Measurements from ENCODE around the gene IL4R. TPM values are rescaled to one million over a fixed set of nuclear protein-coding genes. Genes with fewer than 3 reads are reported as not detected.
A peak's percentile ranks its signal among the peaks of the same experiment; 100 is the strongest.
"Not testable (repeated sequence)": the region's sequence is repeated elsewhere in the genome, so short reads cannot be mapped to it uniquely, and the experiment has no call there.

IL4R gene
- total RNA-seq, 1 donor from 2014 or later: 31.7 TPM

DNA sequence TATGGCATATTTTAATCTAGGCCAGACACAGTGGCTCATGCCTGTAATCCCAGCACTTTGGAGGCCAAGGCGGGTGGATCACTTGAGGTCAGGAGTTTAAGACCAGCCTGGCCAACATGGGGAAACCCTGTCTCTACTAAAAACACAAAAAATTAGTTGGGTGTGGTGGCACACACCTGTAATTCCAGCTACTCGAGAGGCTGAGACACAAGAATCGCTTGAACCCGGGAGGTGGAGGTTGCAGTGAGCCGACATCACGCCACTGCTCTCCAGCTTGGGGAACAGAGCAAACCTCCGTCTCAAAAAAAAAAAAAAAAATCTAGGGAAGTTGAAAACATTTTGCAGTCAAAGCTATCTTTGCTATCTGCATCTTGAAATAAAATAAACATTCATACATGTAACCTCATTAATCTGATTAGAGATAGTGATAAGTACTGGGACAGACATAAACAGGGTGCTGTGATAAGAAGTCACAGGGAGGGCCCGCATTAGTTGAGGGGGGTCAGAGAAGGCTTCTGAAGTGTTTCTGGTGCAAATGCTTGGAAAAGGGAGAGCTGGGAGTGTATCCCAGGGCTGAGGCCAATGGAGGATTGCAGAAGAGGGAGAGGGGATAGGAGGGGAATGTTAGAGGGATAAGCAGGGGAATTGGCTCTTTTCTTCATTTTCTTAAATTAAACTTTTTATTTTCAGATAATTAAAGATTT lies 15.8 kb downstream of the IL4R start:
- not testable (repeated sequence) for DNase-seq (ENCODE audit: low read depth)

DNA sequence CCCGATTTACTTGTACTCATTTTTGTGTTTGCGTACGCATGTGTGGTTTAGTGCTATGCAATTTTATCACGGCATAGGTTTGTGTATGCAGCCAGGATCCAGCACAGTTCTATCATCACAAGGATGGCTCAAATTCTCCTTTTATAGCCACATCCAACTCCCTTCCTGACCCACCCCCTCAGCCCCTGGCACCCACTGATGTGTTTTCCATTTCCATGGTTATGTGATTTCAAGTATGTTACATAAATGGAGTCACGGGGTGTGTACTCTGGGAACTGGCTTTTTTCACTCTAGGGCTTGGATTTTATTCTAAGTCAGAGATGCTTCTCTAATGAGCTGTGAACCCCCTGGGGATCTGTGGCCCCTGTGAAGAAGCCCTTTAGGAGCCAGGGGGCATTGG lies 16.8 kb downstream of the IL4R start:
- peak; percentile 65 for DNase-seq (ENCODE audit: low read depth)

DNA sequence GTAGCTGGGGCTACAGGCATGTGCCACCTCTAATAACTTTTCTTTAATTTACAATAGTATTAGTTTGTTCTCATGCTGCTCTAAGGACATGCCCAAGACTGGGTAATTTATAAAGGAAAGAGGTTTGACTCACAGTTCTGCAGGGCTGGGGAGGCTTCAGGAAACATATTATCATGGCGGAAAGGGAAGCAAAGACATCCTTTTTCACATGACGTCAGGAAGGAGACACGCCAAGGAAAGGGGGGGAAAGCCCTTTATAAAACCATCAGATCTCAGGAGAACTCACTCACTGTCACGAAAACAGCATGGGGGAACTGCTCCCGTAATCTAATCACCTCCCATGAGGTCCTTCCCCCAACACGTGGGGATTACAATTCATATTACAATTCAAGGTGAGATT lies 18.3 kb downstream of the IL4R start:
- no peak for DNase-seq (ENCODE audit: low read depth)

DNA sequence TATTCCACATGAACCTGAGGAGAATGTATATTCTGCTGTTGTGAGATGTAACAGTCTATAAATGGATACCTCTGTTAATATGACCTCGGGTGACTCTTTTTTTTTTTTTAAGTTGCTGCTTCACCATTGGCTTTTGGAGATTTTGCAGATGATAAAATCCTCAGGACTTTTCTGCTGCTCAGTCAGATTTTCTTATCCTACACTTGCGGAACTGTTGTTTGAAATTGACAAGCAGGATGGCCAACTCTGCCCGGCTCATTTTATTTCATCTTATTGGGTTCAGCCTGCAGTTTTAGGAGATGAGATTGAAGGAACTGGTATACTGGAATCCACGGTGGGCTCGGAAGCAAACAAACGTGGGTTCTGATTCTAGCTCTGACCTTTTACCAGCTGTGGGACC lies 19.3 kb downstream of the IL4R start:
- no peak for DNase-seq (ENCODE audit: low read depth)

DNA sequence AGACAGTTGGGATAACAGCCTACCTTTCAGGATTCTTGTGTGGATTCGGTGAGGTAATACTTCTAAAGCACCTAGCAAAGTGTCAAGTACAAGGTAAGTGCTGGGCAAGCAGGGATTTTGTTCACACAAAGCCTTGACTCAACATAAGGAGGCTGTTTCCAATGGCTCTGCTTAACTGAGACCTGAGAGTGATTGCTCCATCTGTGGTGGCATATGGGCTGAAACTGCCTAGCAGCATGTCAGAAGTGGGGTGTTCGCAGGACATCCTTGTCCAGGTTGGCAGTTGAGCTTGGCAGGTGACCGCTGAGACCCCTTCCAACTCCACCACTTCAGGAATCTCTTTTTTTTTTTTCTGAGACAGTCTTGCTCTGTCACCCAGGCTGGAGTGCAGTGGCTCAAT lies 19.8 kb downstream of the IL4R start:
- DNase-seq (ENCODE audit: low read depth): no peak

DNA sequence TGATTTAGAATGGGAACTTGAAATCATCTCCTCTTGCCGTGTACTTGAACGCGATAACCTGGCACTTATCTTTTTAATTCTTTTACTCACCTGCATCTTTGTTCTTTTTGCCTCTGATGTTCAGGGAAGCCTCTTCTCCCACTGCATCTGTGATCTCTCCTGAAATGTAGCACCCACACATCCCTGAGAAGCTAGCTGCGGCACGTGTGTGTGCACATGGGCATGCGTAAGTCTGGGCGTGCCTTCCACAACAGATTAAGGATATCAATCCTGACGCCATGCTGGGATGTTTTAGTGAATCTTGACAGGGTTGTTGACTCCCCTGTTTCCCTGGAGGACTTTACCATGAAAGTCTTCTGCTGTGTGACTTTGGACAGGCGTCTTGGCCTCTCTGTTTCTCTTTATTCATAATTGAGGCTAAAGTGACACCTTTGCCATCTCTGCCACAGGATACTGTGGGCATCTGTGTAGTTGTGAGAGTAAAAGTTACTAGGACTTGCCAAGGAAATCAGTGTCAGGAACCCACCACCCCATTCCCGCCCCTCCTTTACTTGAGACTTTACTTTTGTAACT lies 20.5 kb downstream of the IL4R start:
- no peak for DNase-seq (ENCODE audit: low read depth)

DNA sequence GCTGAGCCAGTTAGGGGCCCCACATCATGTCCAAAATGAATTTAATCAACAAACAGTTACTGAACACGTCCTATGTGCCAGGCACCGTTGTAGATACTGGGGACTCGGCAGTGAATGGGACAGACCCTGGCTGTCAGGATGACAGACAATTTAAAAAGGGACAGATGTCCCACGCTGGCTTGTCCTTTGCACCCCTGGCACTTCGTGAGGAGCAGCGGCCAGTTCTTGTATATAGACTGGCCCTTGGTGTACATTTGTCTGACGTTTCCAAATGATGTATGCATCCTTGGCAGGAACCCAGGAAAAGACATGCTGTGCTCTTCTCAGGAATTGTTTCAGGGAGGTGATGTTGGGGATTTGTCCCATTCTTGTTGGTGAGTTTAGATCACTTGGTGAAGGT lies 21.1 kb downstream of the IL4R start:
- no peak for DNase-seq (ENCODE audit: low read depth)

DNA sequence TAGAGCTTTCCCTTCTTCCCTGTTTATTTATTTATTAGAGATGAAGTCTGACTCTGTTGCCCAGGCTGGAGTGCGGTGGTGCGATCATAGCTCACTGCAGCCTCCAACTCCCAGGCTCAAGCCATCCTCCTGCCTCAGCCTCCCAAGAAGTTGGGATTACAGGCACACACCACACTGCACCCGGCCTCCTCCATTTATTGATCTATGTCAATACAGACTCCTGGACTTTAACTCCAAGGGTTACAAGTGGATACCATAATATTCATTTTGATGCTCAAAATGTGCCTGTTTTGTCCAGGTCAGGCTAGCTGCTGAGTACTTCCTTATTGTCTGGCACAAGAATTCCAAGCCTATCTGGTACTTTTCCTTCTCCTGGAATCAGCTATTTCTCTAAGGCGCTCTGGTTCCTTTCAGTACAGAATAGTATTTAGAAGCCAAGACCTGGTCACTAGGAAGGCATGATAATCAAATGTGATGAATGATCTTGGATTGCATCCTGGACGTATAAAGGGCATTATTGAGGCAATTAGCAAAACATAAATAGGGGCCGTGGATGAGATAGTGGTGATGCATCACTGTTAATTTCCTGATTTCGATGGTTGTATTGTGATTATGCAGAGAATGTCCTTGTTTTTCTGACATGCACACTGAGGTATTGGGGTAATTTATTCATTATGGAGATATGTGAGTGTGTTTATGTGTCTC lies 21.7 kb downstream of the IL4R start:
- no peak for DNase-seq (ENCODE audit: low read depth)

DNA sequence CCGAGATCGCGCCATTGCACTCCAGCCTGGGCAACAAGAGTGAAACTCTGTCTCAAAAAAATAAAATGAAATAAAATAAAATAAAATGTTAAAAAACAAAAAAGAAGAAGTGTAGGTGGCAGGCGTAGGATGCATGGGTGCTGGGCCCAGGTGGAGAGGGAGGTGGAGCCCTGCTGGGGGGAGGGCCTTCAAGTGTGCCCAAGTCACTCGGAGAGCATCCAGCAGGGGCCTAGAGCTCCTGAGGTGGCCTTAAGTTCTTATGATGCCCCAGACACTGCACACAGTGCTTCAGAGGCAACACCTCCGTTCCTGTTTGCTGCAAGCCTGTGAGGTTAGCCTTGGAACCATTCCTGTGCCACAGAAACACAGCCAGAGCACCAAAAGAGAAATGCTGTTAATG lies 23.2 kb downstream of the IL4R start:
- no peak for DNase-seq (ENCODE audit: low read depth)

DNA sequence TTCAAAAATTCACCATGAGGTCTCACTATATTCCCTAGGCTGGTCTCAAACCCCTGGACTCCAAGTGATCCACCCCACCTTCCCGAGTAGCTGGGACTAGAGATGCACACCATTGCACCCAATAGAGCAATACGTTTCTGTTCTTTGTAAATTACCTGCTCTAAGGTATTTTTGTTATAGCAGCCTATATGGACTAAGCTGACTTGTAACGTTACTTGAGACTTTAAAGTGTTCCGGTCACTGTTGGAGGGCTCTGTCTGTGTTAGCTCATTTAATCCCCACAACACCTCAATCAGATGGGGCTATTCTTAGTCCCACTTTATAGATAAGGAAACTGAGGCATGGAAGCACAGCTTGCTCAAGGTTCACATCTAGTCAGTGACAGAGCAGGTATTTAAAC lies 25.4 kb downstream of the IL4R start:
- DNase-seq (ENCODE audit: low read depth): no peak

DNA sequence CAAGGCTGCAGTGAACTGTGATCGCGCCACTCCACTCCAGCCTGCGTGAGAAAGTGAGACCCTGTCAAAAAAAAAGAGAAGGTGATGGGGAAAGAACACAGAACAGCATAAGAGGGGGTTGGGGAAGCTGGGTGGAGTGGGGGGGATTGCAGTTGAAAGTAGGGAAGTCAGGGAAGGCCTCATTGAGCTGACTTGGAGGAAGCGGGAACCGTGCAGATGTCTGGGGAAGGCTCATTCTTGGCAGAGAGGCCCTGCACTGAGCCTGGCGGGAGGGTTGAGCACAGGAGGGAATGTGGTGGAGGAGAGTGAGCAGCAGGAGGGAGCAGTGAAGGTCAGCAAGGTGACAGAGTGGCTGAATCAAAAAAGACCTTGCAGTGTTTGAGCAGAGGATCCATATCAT lies 26.9 kb downstream of the IL4R start:
- DNase-seq (ENCODE audit: low read depth): no peak

DNA sequence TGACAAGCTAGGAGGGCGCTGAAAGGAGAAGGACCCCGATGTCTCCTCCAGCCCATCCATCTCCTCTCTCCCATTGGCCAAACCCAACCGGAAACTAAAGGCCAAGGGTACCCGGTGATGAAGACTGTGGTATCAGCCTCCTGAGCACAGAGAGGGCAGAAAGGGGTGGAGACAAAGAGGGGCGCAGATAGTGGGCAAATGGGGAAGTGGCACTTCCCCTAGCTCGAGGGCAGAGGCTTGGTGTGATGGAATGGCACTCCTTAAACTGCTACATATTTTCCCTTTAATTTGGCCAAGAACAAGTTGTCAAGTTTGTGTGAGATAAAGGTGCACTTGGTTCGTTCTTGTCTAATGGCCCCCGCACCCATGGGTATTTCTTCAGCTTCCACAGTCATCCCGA lies 27.8 kb downstream of the IL4R start:
- DNase-seq (ENCODE audit: low read depth): no peak

DNA sequence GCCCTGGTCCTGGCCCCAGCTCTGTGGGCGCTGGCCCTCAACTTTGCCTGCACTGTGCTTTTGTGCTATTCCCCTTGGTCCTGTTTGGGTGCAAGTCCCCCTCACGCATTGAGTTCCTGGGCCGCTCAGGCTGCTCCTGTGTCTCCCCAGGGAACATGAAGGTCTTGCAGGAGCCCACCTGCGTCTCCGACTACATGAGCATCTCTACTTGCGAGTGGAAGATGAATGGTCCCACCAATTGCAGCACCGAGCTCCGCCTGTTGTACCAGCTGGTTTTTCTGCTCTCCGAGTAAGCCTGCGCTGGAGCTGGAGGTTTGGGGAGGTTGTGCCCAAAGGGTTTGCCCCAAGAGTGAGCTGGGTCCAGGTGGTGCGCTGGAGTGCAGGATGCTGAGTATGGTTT lies 28.2 kb downstream of the IL4R start:
- no peak for DNase-seq (ENCODE audit: low read depth)

DNA sequence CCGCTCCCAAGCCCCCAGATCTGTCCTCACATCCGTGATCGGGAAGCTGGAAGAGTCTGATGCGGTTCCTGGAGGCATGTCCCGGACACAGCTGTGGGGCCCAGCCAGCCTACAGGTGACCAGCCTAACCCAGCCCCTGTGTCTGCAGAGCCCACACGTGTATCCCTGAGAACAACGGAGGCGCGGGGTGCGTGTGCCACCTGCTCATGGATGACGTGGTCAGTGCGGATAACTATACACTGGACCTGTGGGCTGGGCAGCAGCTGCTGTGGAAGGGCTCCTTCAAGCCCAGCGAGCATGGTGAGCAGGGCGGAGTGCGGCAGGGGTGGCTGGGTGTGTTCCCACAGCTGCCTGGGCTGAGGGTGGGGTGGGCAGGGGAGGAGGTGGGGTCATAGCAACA lies 30.9 kb downstream of the IL4R start:
- no peak for DNase-seq (ENCODE audit: low read depth)

DNA sequence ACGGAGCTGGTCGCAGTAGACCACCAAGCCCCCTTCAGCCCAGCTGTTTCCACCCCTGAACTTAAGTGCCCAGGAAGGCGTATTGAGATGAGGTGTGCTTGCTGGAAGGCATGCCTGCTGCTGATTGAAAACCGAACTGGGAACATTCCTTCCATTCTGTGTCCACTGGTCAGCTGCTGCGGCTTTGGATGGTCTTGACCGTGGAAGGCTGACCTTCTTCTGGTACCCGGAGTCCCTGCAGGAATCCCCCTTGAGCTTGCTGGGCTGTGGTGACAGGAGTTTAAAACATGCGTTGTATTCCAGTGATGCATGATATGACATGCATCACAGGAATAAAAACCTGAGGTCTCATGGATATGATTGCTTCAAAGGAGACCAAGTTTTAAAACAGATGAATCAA lies 31.4 kb downstream of the IL4R start:
- DNase-seq (ENCODE audit: low read depth): no peak

DNA sequence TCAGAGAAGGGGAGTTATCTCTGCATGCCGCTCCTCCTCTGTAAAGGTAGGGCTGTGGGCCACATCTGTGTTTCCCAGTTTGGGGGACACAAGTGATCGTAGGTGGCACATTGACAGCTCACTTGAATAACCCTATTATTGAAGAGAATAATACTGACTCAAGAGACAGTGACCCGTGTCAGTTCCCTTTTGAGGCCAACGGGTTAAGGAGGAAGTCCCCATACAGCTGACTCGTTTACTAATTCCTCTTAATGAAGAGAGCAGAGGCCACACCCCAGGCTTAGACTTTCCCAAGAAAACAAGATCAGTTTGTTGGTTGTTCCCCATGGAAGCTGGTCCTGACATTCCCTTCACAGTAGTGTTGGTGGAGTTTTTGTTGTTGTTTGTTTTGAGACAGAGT lies 33.0 kb downstream of the IL4R start:
- no peak for DNase-seq (ENCODE audit: low read depth)

DNA sequence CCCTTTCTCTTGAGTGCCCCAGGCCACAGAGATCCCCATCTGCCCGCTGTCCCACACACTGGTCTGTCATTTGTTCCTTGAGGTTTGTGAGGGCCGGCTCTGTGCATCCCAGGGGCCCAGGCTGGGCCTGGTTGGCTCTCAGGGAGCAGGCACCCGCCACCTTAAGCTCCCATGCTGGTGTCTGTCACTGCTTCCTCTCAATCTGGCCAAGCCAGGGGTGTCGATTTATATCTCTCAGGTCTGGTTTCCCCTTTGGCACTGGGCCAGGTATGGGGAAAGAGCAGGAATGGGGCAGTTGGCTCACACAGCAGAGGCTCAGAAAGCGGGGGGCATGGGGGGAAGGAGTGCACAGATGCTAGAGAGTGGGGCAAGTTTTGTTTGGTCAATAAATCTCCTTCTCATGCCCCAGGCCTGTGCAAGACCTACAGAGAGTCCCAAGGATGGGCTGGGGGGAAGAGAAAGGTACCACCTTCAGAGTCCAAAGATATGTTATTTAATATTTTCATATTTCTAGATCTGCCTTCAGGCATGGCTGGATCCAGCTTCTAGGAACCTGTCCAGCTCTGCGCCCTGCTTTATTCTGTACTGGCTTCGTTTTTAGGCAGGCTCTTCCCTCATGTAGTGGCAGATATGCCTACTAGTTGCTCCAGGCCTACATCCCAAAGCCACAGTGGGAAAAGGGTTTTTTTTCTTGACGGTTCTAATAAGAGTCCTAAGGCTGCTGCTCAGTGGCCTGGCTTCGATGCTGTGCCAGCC lies 34.3 kb downstream of the IL4R start:
- DNase-seq (ENCODE audit: low read depth): no peak

DNA sequence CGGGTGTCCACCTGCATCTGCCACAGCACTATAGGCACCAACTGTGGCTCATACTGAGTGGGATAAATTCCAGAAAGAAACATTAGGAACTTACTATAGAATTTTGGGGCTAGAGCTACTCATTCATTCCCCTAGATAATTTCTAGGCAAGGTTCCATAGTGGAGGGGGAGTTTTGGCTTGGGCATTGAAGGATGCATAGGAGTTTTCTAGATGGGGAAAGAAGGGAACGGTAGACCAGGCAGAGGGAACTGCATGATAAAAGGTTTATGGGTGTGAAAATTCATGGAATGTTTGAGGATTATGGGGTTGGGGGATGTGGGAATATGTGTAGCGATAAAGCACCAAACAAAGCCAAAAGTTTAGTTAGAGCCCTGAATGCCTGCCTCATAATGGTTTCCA lies 35.5 kb downstream of the IL4R start:
- DNase-seq (ENCODE audit: low read depth): no peak

DNA sequence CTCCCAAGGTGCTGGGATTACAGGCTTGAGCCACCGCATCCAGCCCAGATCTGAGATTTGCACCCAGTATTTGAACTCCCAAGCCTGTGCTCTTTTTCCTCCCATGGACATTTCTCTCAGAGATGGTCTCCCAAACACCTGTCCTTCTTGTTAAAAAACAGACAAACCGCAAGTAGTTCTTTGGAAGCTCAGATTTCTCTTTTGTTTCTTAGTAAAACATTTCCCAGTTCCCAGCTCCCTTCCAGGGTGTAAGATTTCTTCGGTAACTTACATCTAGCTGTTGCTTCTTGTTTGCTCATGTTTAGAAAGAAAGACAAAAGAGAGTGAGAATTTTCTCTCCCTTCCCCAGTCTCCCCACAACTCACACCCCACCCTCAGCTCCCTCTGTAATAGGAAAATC lies 36.2 kb downstream of the IL4R start:
- DNase-seq (ENCODE audit: low read depth): no peak

DNA sequence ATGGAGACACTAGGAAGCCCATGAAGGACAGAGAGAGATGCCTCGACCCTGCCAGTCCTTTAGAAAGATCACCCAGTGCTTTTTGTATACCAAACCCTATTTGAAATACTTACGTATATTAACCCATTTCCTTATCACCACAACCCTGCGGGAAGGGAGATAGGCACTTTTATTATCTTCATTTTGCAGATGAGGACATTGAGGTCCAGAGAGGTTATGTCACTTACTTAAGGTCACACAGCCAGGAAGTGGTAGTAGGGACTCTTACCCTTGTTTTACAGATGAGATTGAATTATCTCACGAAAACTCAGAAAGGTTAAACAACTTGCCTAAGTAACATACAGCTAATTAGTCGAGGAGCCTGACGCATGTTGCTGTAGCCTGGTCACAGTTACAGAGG lies 38.2 kb downstream of the IL4R start:
- DNase-seq (ENCODE audit: low read depth): no peak

DNA sequence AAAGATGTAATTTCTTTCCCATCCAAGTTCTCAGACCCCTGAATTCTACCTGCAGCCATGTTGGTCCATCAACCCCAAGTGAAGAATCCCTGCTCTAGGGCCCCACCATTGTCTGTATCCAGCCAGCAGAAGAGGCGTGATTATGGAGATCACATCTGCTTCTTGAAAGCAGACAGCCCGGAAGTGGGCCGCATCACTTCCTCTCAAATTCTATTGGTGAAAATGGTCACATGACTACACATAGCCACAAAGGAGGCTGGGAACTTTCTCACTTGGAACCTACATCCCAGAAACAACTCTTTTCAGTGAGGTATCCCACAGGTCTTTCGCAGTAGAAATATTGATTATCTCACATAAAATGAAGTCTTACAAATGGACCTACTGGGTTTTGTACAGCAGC lies 40.1 kb downstream of the IL4R start:
- no peak for DNase-seq (ENCODE audit: low read depth)

DNA sequence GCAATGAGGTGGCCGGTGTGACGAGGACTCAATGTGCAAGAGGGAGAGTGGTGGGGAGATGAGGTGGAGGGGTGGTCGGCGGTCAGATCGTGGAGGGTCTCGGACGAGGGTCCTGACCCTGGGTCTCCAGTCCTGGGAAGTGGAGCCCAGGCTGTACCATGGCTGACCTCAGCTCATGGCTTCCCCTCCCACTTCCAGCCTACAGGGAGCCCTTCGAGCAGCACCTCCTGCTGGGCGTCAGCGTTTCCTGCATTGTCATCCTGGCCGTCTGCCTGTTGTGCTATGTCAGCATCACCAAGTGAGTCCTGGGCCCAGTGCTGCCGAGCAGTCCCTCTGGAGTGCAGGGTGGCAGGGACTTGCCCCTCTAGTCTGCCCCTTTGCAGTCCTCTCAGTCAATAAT lies 41.8 kb downstream of the IL4R start:
- DNase-seq (ENCODE audit: low read depth): no peak

DNA sequence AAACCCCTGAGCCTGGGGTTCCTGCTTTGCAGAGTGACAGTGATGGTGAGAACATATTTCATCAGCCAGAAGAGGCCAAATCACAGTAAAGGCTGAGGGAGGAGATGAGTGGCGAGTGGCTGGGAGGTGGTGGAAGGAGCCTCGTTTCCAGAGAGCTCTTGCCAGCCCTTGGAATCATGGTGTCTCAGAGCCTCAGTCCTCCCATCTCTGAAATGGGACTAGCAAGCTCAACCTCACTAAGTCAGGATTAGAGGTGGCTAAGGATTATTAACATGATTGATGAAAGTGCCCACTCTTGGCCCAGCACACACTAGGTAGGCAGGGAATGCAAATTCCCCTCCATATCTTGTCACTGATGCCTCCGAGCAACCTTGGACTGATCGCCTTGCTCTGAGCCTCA lies 43.0 kb downstream of the IL4R start:
- DNase-seq (ENCODE audit: low read depth): no peak

Data from renal cortical epithelial cell (primary cell).